Astrocyte (in vitro differentiated cells and primary cell): ENCODE data around the gene CAVIN2. TPM values are rescaled to one million over a fixed set of nuclear protein-coding genes. Genes with fewer than 3 reads are reported as not detected.

Source experiments
- DNase-seq: peaks from one replicate; pipeline ENCODE4 v3.0.0-alpha.2; 2010; ENCODE audit warnings: low read depth
- FAIRE-seq: peaks from 2 replicates; lab custom pipeline; 2011; peaks lifted over from hg19 to GRCh38; lab: Jason Lieb, UNC
- H2AFZ ChIP-seq: 2 replicates; pipeline ENCODE4 v1.6.0; 2012; ENCODE audit warnings: low read depth, low read length, inconsistent platforms
- H3K27ac ChIP-seq: 2 replicates; pipeline ENCODE4 v1.5.1; 2011; ENCODE audit warnings: low read depth, low read length, inconsistent platforms
- H3K27me3 ChIP-seq: 2 replicates; pipeline ENCODE4 v1.6.0; 2011; ENCODE audit warnings: low read length, inconsistent platforms; ENCODE audit not compliant: insufficient read depth
- H3K36me3 ChIP-seq: 2 replicates; pipeline ENCODE4 v1.5.1; 2011; ENCODE audit warnings: low read length, inconsistent platforms; ENCODE audit not compliant: insufficient read depth
- H3K4me1 ChIP-seq: 2 replicates; pipeline ENCODE4 v1.5.1; 2011; ENCODE audit warnings: low read length, inconsistent platforms; ENCODE audit not compliant: insufficient read depth
- H3K4me2 ChIP-seq: 2 replicates; pipeline ENCODE4 v1.6.0; 2012; ENCODE audit warnings: low read length, inconsistent platforms
- H3K4me3 ChIP-seq: 2 replicates; pipeline ENCODE4 v1.5.1; 2011; ENCODE audit warnings: low read depth, mild to moderate bottlenecking, low read length, inconsistent platforms; ENCODE audit not compliant: insufficient read depth
- H3K79me2 ChIP-seq: 2 replicates; pipeline ENCODE4 v1.6.0; 2012; ENCODE audit warnings: mild to moderate bottlenecking, low read length, inconsistent platforms; ENCODE audit not compliant: insufficient read depth
- H3K9ac ChIP-seq: 2 replicates; pipeline ENCODE4 v1.6.0; 2012; ENCODE audit warnings: mild to moderate bottlenecking, low read length, inconsistent platforms
- H3K9me3 ChIP-seq: 2 replicates; pipeline ENCODE4 v1.5.1; 2012; ENCODE audit warnings: low read depth, mild to moderate bottlenecking, low read length, inconsistent platforms; ENCODE audit not compliant: insufficient read depth
- H4K20me1 ChIP-seq: 2 replicates; pipeline ENCODE4 v1.6.0; 2012; ENCODE audit warnings: low read length, inconsistent platforms; ENCODE audit not compliant: insufficient read depth
- H3K27ac Mint-ChIP-seq: one replicate; pipeline ENCODE4 v1.8.0; 2021; ENCODE audit warnings: mild to moderate bottlenecking, mixed read lengths; ENCODE audit not compliant: unreplicated experiment
- H3K27me3 Mint-ChIP-seq: one replicate; pipeline ENCODE4 v1.8.0; 2021; ENCODE audit warnings: low read depth, mixed read lengths; ENCODE audit not compliant: unreplicated experiment
- H3K36me3 Mint-ChIP-seq: one replicate; pipeline ENCODE4 v1.8.0; 2021; ENCODE audit warnings: low read depth, mixed read lengths; ENCODE audit not compliant: unreplicated experiment
- H3K4me1 Mint-ChIP-seq: one replicate; pipeline ENCODE4 v1.8.0; 2021; ENCODE audit warnings: low read depth, mixed read lengths; ENCODE audit not compliant: unreplicated experiment
- H3K4me3 Mint-ChIP-seq: one replicate; pipeline ENCODE4 v1.8.0; 2021; ENCODE audit warnings: mild to moderate bottlenecking, moderate library complexity, mixed read lengths; ENCODE audit not compliant: unreplicated experiment
- H3K9me3 Mint-ChIP-seq: one replicate; pipeline ENCODE4 v1.8.0; 2021; ENCODE audit warnings: mild to moderate bottlenecking, mixed read lengths; ENCODE audit not compliant: unreplicated experiment
- CTCF ChIP-seq: IDR thresholded peaks from 2 replicates; pipeline ENCODE4 v1.5.1; 2011; ENCODE audit warnings: low read depth, mild to moderate bottlenecking, inconsistent platforms, low read length, moderate library complexity; ENCODE audit not compliant: insufficient read depth
- EZH2 ChIP-seq: IDR thresholded peaks from 2 replicates; pipeline ENCODE4 v1.6.1; 2012; ENCODE audit warnings: mild to moderate bottlenecking, low read length, inconsistent platforms; ENCODE audit not compliant: insufficient read depth
- total RNA-seq: library from RNA; stranded (reverse); gene quantifications from 2 replicates; pipeline ENCODE4 v1.2.1, GENCODE V29; 2021

Gene CAVIN2
- total RNA-seq, 1 donor from 2014 or later: 2.8 TPM

GRCh38 chr2:191870744-191871143 is 23.9 kb upstream of the CAVIN2 start:
- Histone ChIP-seq H4K20me1 (no peaks in the 10 kb centered on the region), H3K9me3 (no peaks in the 10 kb centered on the region), H3K4me2 (no peak overlapping the region), H3K4me3 (no peak overlapping the region), H3K79me2 (no peaks in the 10 kb centered on the region), H3K9ac (no peak overlapping the region), H2AFZ (no peak overlapping the region), H3K27me3 (no peaks in the 10 kb centered on the region), H3K36me3 (no peaks in the 10 kb centered on the region), H3K27ac (no peak overlapping the region), H3K4me1 (peaks cover 17% of the 10 kb centered on the region)
- FAIRE-seq: no peak
- Mint-ChIP-seq H3K27me3 (no peaks in the 10 kb centered on the region), H3K4me1 (peaks cover 23% of the 10 kb centered on the region), H3K36me3 (no peaks in the 10 kb centered on the region), H3K9me3 (no peaks in the 10 kb centered on the region), H3K27ac (no peak overlapping the region), H3K4me3 (no peak overlapping the region)
- TF ChIP-seq EZH2 (no peak), CTCF (peak; percentile 14)
- DNase-seq: no peak

- H3K9ac ChIP-seq: no peak overlapping the region
- FAIRE-seq (peak; percentile 37), DNase-seq (no peak)
- Mint-ChIP-seq H3K27me3 (no peaks in the 10 kb centered on the region), H3K36me3 (no peaks in the 10 kb centered on the region), H3K9me3 (no peaks in the 10 kb centered on the region), H3K4me3 (no peak overlapping the region), H3K27ac (no peak overlapping the region), H3K4me1 (peaks cover 25% of the 10 kb centered on the region)
- no peaks in the 10 kb centered on the region for H3K36me3 ChIP-seq
- no peak overlapping the region for H3K4me3 ChIP-seq
- H3K27me3 ChIP-seq: no peaks in the 10 kb centered on the region
- peaks cover 23% of the 10 kb centered on the region for H3K4me1 ChIP-seq
- TF ChIP-seq CTCF: no peak
- H3K9me3 ChIP-seq: no peaks in the 10 kb centered on the region
- no peak overlapping the region for H3K27ac ChIP-seq
- H4K20me1 ChIP-seq: no peaks in the 10 kb centered on the region
- H3K79me2 ChIP-seq: no peaks in the 10 kb centered on the region
- H3K4me2 ChIP-seq: no peak overlapping the region
- H2AFZ ChIP-seq: no peak overlapping the region
Observed at GRCh38 chr2:191869781-191870180, 22.9 kb upstream of the CAVIN2 start.

- no peak overlapping the region for H3K27ac ChIP-seq
- no peak overlapping the region for H3K4me2 ChIP-seq
- TF ChIP-seq CTCF (peak; percentile 37), EZH2 (no peak)
- Mint-ChIP-seq H3K9me3 (no peaks in the 10 kb centered on the region), H3K27me3 (no peaks in the 10 kb centered on the region), H3K4me1 (peaks cover 26% of the 10 kb centered on the region), H3K4me3 (no peak overlapping the region), H3K36me3 (no peaks in the 10 kb centered on the region), H3K27ac (no peak overlapping the region)
- no peak overlapping the region for H3K9ac ChIP-seq
- no peaks in the 10 kb centered on the region for H4K20me1 ChIP-seq
- FAIRE-seq: no peak
- H3K36me3 ChIP-seq: no peaks in the 10 kb centered on the region
- no peak for DNase-seq
- H3K9me3 ChIP-seq: no peaks in the 10 kb centered on the region
- no peaks in the 10 kb centered on the region for H3K79me2 ChIP-seq
- no peak overlapping the region for H3K4me3 ChIP-seq
- H3K4me1 ChIP-seq: peaks cover 29% of the 10 kb centered on the region
- H2AFZ ChIP-seq: peak overlapping the region; percentile 44
- H3K27me3 ChIP-seq: no peaks in the 10 kb centered on the region
Observed at GRCh38 chr2:191869178-191869577, 22.3 kb upstream of the CAVIN2 start.
